ENCODE measurements around the gene FGD4.

Gene FGD4

DNA sequence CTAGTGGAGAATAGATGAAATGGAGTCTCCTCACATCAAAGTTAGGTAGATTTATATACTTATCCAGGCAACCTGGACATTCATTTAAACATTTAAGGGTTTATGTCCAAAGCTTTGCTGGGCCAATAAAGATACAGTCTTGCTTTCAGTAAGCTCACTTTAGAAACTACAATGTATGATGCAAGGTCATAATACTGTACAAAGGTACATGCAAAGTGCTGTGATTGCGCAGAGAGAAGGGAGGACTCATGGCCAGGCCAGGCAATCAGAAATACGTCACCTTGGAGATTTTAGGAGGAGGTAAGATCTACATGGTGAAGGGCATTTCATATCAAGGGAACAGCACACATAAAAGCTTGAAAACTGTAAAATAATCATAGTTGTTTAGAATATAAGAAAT is 113.6 kb downstream of the FGD4 start:
- H3K27me3 ChIP-seq (ENCODE audit: insufficient read depth, poor library complexity, severe bottlenecking), result no peaks in the 10 kb centered on the region
- H3K27ac ChIP-seq (replicated peaks), result no peak overlapping the region
- no peak for DNase-seq (ENCODE audit: low read depth in 1 of 2, low spot score in 1 of 2)
- no peak for TF ChIP-seq SPI1 (IDR thresholded peaks at IDR 0.05; ENCODE audit: borderline replicate concordance, low read depth)
- no peak for TF ChIP-seq POLR2AphosphoS5 (IDR thresholded peaks at IDR 0.05; ENCODE audit: low read depth)
- no peak for TF ChIP-seq GABPA (IDR thresholded peaks at IDR 0.05; ENCODE audit: low read depth)
- TF ChIP-seq, protein P1, sequence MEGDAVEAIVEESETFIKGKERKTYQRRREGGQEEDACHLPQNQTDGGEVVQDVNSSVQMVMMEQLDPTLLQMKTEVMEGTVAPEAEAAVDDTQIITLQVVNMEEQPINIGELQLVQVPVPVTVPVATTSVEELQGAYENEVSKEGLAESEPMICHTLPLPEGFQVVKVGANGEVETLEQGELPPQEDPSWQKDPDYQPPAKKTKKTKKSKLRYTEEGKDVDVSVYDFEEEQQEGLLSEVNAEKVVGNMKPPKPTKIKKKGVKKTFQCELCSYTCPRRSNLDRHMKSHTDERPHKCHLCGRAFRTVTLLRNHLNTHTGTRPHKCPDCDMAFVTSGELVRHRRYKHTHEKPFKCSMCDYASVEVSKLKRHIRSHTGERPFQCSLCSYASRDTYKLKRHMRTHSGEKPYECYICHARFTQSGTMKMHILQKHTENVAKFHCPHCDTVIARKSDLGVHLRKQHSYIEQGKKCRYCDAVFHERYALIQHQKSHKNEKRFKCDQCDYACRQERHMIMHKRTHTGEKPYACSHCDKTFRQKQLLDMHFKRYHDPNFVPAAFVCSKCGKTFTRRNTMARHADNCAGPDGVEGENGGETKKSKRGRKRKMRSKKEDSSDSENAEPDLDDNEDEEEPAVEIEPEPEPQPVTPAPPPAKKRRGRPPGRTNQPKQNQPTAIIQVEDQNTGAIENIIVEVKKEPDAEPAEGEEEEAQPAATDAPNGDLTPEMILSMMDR (IDR thresholded peaks at IDR 0.05; ENCODE audit: insufficient read depth, low read length), result no peak
- TF ChIP-seq, protein P2, sequence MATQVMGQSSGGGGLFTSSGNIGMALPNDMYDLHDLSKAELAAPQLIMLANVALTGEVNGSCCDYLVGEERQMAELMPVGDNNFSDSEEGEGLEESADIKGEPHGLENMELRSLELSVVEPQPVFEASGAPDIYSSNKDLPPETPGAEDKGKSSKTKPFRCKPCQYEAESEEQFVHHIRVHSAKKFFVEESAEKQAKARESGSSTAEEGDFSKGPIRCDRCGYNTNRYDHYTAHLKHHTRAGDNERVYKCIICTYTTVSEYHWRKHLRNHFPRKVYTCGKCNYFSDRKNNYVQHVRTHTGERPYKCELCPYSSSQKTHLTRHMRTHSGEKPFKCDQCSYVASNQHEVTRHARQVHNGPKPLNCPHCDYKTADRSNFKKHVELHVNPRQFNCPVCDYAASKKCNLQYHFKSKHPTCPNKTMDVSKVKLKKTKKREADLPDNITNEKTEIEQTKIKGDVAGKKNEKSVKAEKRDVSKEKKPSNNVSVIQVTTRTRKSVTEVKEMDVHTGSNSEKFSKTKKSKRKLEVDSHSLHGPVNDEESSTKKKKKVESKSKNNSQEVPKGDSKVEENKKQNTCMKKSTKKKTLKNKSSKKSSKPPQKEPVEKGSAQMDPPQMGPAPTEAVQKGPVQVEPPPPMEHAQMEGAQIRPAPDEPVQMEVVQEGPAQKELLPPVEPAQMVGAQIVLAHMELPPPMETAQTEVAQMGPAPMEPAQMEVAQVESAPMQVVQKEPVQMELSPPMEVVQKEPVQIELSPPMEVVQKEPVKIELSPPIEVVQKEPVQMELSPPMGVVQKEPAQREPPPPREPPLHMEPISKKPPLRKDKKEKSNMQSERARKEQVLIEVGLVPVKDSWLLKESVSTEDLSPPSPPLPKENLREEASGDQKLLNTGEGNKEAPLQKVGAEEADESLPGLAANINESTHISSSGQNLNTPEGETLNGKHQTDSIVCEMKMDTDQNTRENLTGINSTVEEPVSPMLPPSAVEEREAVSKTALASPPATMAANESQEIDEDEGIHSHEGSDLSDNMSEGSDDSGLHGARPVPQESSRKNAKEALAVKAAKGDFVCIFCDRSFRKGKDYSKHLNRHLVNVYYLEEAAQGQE (IDR thresholded peaks at IDR 0.05; ENCODE audit: insufficient replicate concordance, low read depth), result no peak
- H3K4me3 ChIP-seq (replicated peaks; ENCODE audit: insufficient read depth, low read length), result no peak overlapping the region

DNA sequence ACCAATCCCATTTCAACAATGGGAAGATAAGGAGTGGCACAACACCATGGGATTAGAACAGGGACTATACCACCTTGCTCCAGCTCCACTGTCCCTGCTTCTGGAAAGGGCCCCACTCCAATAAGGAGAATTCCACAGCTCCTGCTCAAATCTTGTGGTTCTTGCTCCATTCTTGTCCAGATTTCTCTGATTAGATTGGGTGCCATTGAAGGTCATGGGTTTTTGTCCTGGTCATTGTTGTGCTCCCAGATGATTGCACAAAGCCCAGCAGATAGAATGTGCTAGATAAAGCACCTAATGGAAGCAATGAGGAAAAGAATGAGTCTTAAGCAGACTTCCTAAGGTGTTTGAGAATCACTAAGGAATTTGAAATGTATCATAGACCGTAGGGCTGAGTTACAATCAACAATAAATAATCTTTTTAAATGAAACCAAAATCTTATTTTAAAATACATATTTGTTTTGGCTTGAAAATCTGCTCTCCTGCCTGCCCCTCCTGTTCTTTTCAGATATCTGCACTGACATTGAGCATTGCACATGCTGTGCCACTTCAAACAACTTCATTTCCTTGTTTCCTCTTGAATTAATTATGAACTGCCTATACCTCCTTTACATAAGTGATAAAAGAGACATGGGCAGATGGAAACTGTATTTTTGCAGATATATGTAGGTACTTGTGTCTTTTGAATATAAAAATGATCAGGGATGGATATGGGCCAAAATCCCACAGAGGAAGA is 115.9 kb downstream of the FGD4 start:
- DNase-seq (ENCODE audit: low read depth in 1 of 2, low spot score in 1 of 2), result no peak
- no peaks in the 10 kb centered on the region for H3K27me3 ChIP-seq (ENCODE audit: insufficient read depth, poor library complexity, severe bottlenecking)
- H3K4me3 ChIP-seq (replicated peaks; ENCODE audit: insufficient read depth, low read length), result no peak overlapping the region
- H3K27ac ChIP-seq (replicated peaks), result peak overlapping the region; percentile 61
- no peak for TF ChIP-seq POLR2AphosphoS5 (IDR thresholded peaks at IDR 0.05; ENCODE audit: low read depth)
- no peak for TF ChIP-seq SPI1 (IDR thresholded peaks at IDR 0.05; ENCODE audit: borderline replicate concordance, low read depth)
- TF ChIP-seq, protein P2 (IDR thresholded peaks at IDR 0.05; ENCODE audit: insufficient replicate concordance, low read depth), result no peak
- TF ChIP-seq, protein P1 (IDR thresholded peaks at IDR 0.05; ENCODE audit: insufficient read depth, low read length), result no peak
- no peak for TF ChIP-seq GABPA (IDR thresholded peaks at IDR 0.05; ENCODE audit: low read depth)

DNA sequence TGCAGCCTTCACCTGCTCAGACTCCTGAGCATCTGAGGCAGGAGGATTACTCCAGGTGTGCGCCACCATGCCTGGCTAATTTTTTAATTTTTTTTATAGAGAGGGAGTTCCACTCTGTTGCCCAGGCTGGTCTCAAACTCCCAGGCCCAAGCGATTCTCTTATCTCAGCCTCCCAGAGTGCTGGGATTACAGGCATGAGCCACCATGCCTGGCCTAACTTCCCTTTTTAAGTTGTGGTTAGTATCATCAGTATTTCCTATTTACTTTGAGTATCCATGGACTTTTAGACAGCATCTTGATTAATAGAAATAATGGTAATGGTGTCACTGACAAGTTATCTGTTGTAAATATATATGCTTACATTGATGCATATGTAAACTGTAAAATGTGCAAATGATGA is 116.9 kb downstream of the FGD4 start:
- peak in 1 of 2 experiments; percentile 72 for DNase-seq (ENCODE audit: low read depth in 1 of 2, low spot score in 1 of 2)
- no peak for TF ChIP-seq GABPA (IDR thresholded peaks at IDR 0.05; ENCODE audit: low read depth)
- peak; percentile 4; the same call in 1 of the 2 replicates for TF ChIP-seq SPI1 (IDR thresholded peaks at IDR 0.05; ENCODE audit: borderline replicate concordance, low read depth)
- TF ChIP-seq, protein P2 (IDR thresholded peaks at IDR 0.05; ENCODE audit: insufficient replicate concordance, low read depth), result no peak
- TF ChIP-seq, protein P1 (IDR thresholded peaks at IDR 0.05; ENCODE audit: insufficient read depth, low read length), result no peak
- peak; percentile 31; the same call in 1 of the 2 replicates for TF ChIP-seq POLR2AphosphoS5 (IDR thresholded peaks at IDR 0.05; ENCODE audit: low read depth)
- Histone ChIP-seq H3K27ac (replicated peaks) (peak overlapping the region; percentile 61), H3K4me3 (replicated peaks; ENCODE audit: insufficient read depth, low read length) (no peak overlapping the region), H3K27me3 (ENCODE audit: insufficient read depth, poor library complexity, severe bottlenecking) (no peaks in the 10 kb centered on the region)

Data from HL-60 (cell line).